Stomach (tissue), 9 donors: ENCODE data around the gene RCAN2. TPM values are rescaled to one million over a fixed set of nuclear protein-coding genes. Genes with fewer than 3 reads are reported as not detected.

Source experiments
- DNase-seq, 2 donors: peaks; one replicate each; pipeline versions ENCODE4 v3.0.0 to v3.0.0-alpha.2; 2013 to 2019
- H3K27ac ChIP-seq, 5 donors: fragments of 200-600 bp in 4 of 5; sonication (generic) in 4 of 5; one replicate each; pipeline ENCODE4 v1.5.1; 2013 to 2019; ENCODE audit warnings: mild to moderate bottlenecking in 1 of 5, moderate library complexity in 1 of 5
- H3K27me3 ChIP-seq, 3 donors: fragments of 200-600 bp; sonication (generic); one replicate each; pipeline ENCODE4 v1.5.1; 2017 to 2019; ENCODE audit warnings: mixed run types in 1 of 3
- H3K36me3 ChIP-seq, 4 donors: fragments of 200-600 bp; sonication (generic); 1 replicate in 3 of 4; 2 replicates in 1 of 4; pipeline ENCODE4 v1.5.1; 2016 to 2019
- H3K4me1 ChIP-seq, 4 donors: fragments of 200-600 bp; sonication (generic); one replicate each; pipeline ENCODE4 v1.5.1; 2016 to 2019
- H3K4me3 ChIP-seq, 4 donors: fragments of 200-600 bp; sonication (generic) in 3 of 4; one replicate each; pipeline ENCODE4 v1.5.1; 2016 to 2019; ENCODE audit warnings: mild to moderate bottlenecking in 1 of 4
- H3K9me3 ChIP-seq, 4 donors: fragments of 200-600 bp; sonication (generic); one replicate each; pipeline ENCODE4 v1.5.1; 2016 to 2019
- CTCF ChIP-seq, 7 experiments: fragments of 450-650 bp in 4 of 7; fragments of 200-600 bp in 3 of 7; sonication (generic) in 3 of 7; IDR thresholded peaks; one replicate each; pipeline ENCODE4 v1.5.1; 2016 to 2019; ENCODE audit warnings: antibody characterized with exemption in 7 of 7, control low read depth in 2 of 7, mild to moderate bottlenecking in 1 of 7
- EP300 ChIP-seq: sonication (generic); formaldehyde crosslinking; IDR thresholded peaks from one replicate; pipeline ENCODE4 v1.6.1; 2017; ENCODE audit warnings: antibody characterized with exemption
- POLR2A ChIP-seq, 4 donors: fragments of 450-650 bp; IDR thresholded peaks; one replicate each; pipeline ENCODE4 v1.6.1; 2016; ENCODE audit warnings: antibody characterized with exemption in 4 of 4, control low read depth in 2 of 4, mild to moderate bottlenecking in 1 of 4, moderate library complexity in 1 of 4
- POLR2AphosphoS5 ChIP-seq, 3 donors: sonication (generic); formaldehyde crosslinking; IDR thresholded peaks; one replicate each; pipeline ENCODE4 v1.6.1; 2016; ENCODE audit warnings: antibody characterized with exemption in 3 of 3
- WGBS, 5 donors: extraction: QIAGEN DNeasy Blood & Tissue Kit in 3 of 5; methylation state at CpG; one replicate each; pipeline versions ENCODE4 v1.1.5 to v1.1.7; 2013 to 2018; 5-methylcytosine and 5-hydroxymethylcytosine counted together
- intact Hi-C: fragments of 100-400 bp; cut with DNase I; formaldehyde crosslinking; loops from one replicate; pipeline ENCODE4 v1.15.1; 2023; ENCODE audit warnings: low total_unique reads
- polyA plus RNA-seq, 3 donors: library from polyadenylated mRNA; stranded (reverse); fragments of 200-250 nt; gene quantifications; one replicate each; pipeline ENCODE4 v1.2.3, GENCODE V29; 2013
- total RNA-seq, 5 donors: library from RNA; depleted of rRNA; stranded (reverse); fragments of >200 nt; gene quantifications; one replicate each; pipeline versions ENCODE4 v1.1.0 to v1.2.3, GENCODE V29; 2014 to 2016
- donor health status: healthy with polysubstance abuse.
- donor health status: Bipolar disorder and iron deficiency.
- donor health status: healthy.

Gene RCAN2
- total and polyA plus RNA-seq, 8 donors: 7.2 to 69.2 (median 21.4) TPM

GRCh38 chr6:46189726-46190125 is 301.5 kb downstream of the RCAN2 start:
- Histone ChIP-seq H3K36me3 (no peaks in the 10 kb centered on the region), H3K27me3 (no peaks in the 10 kb centered on the region), H3K27ac (no peak overlapping the region), H3K4me1 (peaks cover 0 to 11% (median 2%) of the 10 kb centered on the region in 4 donors), H3K9me3 (no peaks in the 10 kb centered on the region), H3K4me3 (no peak overlapping the region)
- intact Hi-C loops: no loop called here
- no peak for DNase-seq
- TF ChIP-seq CTCF (IDR thresholded peaks at IDR 0.05): no peak
- TF ChIP-seq POLR2AphosphoS5 (IDR thresholded peaks at IDR 0.05): no peak
- no peak for TF ChIP-seq POLR2A (IDR thresholded peaks at IDR 0.05)
- TF ChIP-seq EP300: no peak
- WGBS, 5 donors: 91 to 97% (median 96%) methylated on average over 4 of the region's 4 CpGs

- Histone ChIP-seq H3K27ac (no peak overlapping the region), H3K4me3 (no peak overlapping the region), H3K27me3 (no peaks in the 10 kb centered on the region), H3K4me1 (peaks cover 0 to 11% (median 5%) of the 10 kb centered on the region in 4 donors), H3K36me3 (no peaks in the 10 kb centered on the region), H3K9me3 (no peaks in the 10 kb centered on the region)
- no peak for TF ChIP-seq POLR2A (IDR thresholded peaks at IDR 0.05)
- no peak for TF ChIP-seq EP300
- TF ChIP-seq POLR2AphosphoS5 (IDR thresholded peaks at IDR 0.05): no peak
- TF ChIP-seq CTCF (IDR thresholded peaks at IDR 0.05): no peak
- intact Hi-C loops: no loop called here
- no peak for DNase-seq
- whole genome bisulfite sequencing, 5 donors: 24 to 49% (median 36%) methylated on average over 1 of the region's 1 CpG
Measured at GRCh38 chr6:46186583-46186982, 304.7 kb downstream of the RCAN2 start.

DNA sequence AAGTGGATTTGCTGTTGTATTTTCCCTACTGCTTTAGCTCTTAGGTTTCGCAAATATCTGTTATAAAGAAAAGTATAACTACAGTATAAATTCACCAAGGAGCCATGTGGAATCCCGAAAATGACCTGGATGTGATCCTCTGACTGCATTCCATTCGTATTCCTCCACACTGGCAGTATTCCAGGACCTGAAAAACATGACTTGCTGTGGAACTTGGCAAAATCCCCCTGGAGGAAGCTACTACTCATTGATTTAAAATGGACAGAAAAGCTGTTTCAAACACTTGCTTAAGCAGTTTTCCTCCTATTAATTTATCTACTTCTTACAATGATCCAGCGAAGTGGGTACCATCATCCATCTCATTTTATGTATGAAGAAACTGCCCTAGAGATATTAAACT is 307.1 kb downstream of the RCAN2 start:
- 57 to 72% (median 66%) methylated on average over 4 of the region's 4 CpGs for WGBS, 5 donors
- Histone ChIP-seq H3K27ac (no peak overlapping the region), H3K4me3 (no peak overlapping the region), H3K27me3 (no peaks in the 10 kb centered on the region), H3K36me3 (no peaks in the 10 kb centered on the region), H3K4me1 (peaks cover 0 to 11% (median 5%) of the 10 kb centered on the region in 4 donors), H3K9me3 (no peaks in the 10 kb centered on the region)
- TF ChIP-seq EP300: no peak
- TF ChIP-seq POLR2A (IDR thresholded peaks at IDR 0.05): no peak
- no peak for TF ChIP-seq CTCF (IDR thresholded peaks at IDR 0.05)
- TF ChIP-seq POLR2AphosphoS5 (IDR thresholded peaks at IDR 0.05): no peak
- peak in 1 of 2 donors; percentile 54 for DNase-seq
- intact Hi-C loops: no loop called here

DNA sequence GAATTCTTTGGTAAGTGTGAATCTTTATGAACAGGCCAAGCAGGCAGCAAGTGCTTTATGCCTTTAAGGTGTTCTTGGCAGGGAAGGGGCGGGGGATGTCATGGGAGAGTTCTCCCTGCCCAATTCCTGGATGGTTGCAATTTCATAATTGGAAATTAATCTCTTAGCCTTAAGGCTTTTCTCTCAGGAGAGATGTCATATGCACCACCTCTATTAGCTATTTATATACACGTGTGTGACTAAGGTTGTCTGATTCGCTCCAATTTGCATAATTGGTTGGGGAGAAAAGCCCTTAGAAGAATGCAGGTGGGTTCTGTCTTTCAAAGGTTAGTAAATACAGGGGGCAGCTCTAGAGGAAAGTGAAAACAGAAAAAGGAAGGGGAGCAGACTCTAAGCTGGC is 315.3 kb downstream of the RCAN2 start:
- H3K4me1 ChIP-seq: peaks cover 0 to 8% (median 7%) of the 10 kb centered on the region in 4 donors
- no peaks in the 10 kb centered on the region for H3K36me3 ChIP-seq
- no peak overlapping the region for H3K27ac ChIP-seq
- H3K27me3 ChIP-seq: peaks cover 0 to under 1% (median 0%) of the 10 kb centered on the region in 3 donors
- TF ChIP-seq EP300 (no peak), POLR2A (IDR thresholded peaks at IDR 0.05) (no peak), CTCF (IDR thresholded peaks at IDR 0.05) (no peak), POLR2AphosphoS5 (IDR thresholded peaks at IDR 0.05) (no peak)
- no peak overlapping the region for H3K4me3 ChIP-seq
- 77 to 82% (median 81%) methylated on average over 3 of the region's 3 CpGs for WGBS, 5 donors
- no peak for DNase-seq
- no peaks in the 10 kb centered on the region for H3K9me3 ChIP-seq
- intact Hi-C loops: no loop called here
